Measurements from ENCODE around the gene OR56A3.

- TF ChIP-seq ARNT (IDR thresholded peaks at IDR 0.05) (no peak), FOXM1 (IDR thresholded peaks at IDR 0.05; ENCODE audit: borderline replicate concordance) (no peak), SUZ12 (IDR thresholded peaks at IDR 0.05) (no peak), HDGF (IDR thresholded peaks at IDR 0.05; ENCODE audit: borderline replicate concordance) (no peak), FOXK2 (IDR thresholded peaks at IDR 0.05) (no peak), BHLHE40 (IDR thresholded peaks at IDR 0.05; ENCODE audit: borderline replicate concordance) (no peak)
- TF ChIP-seq, protein P1, sequence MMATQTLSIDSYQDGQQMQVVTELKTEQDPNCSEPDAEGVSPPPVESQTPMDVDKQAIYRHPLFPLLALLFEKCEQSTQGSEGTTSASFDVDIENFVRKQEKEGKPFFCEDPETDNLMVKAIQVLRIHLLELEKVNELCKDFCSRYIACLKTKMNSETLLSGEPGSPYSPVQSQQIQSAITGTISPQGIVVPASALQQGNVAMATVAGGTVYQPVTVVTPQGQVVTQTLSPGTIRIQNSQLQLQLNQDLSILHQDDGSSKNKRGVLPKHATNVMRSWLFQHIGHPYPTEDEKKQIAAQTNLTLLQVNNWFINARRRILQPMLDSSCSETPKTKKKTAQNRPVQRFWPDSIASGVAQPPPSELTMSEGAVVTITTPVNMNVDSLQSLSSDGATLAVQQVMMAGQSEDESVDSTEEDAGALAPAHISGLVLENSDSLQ (IDR thresholded peaks at IDR 0.05): no peak
Observed at GRCh38 chr11:5968394-5968793, 26.3 kb downstream of the OR56A3 start, which contains the start of gene OR56A5.

Data from HEK293T (cell line).